KBM-7 (cell line): ENCODE measurements around the gene IGSF9.

Experiments used
- DNase-seq: peaks from one replicate; pipeline ENCODE4 v3.0.0-alpha.2; 2015
- in situ Hi-C: fragments of 300-500 bp; cut with MboI; formaldehyde crosslinking; loops from 2 replicates; pipeline ENCODE4 v1.14.3; 2020; ENCODE audit warnings: low sequenced_read_pairs, low pct_unique_long_range_greater_than_20kb, mixed read lengths

IGSF9 gene

DNA sequence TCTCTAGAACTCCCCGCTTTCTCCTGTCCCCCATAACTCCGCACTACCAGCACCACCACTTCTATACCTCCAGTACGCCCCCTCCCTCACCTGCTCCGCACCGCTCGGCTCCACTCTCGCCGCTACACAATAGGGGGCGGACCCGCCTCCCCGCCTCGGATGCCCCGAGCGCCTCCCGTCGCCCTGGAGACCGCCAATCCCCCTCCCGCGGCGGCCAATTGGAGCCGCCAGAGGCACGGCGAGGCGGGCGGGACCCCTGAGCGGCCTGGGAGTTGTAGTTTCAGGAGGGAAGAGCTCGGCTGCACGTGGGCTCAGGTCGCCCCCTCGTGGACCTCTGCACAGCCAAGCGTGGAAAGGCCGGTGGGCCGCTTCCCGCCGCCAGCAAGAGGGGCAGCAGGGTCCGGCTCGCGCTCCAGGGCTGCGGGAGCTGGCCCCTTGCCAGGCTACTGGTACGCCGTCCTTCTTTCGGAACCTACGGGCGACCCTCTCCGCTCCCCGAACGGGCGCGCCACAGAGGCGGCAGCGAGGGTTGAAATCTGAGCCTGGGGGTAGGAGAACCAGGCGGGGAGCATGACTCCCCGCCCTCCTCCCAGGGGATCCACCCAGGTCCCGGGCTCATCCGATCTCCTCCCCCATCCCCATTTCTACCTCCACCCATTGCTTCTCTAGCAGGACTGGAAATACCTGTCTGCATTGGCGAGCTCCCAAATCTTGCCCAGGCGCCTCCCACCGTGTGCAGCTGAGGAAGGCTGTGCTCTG is at the start of gene IGSF9:
IGSF9 (minus strand) TSS at position 131 of the 759 bp plus-strand sequence. CDS start 2,159 bp downstream, outside the sequence.
- in situ Hi-C loops: no loop called here
- DNase-seq: peak; percentile 88

GRCh38 chr1:159994896-159995295 is 49.5 kb upstream of the IGSF9 start:
- no peak for DNase-seq
- in situ Hi-C loops: no loop called here

DNA sequence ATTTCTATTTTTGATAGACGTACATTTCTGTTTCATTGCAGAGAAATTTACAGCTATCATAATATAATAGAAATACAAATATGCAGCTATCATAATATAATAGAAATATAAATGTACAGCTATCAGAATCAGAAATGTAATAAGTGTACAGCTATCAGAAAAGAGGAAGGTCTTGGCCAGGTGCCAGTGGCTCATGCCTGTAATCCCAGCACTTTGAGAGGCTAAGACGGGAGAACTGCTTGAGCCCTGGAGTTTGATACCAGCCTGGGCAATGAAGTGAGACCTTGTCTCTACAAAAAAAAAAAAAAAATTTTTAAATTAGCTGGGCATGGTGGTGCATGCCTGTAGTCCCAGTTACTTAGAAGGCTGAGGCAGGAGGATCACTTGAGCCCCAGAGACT is 48.5 kb upstream of the IGSF9 start:
- in situ Hi-C loops: no loop called here
- no peak for DNase-seq

DNA sequence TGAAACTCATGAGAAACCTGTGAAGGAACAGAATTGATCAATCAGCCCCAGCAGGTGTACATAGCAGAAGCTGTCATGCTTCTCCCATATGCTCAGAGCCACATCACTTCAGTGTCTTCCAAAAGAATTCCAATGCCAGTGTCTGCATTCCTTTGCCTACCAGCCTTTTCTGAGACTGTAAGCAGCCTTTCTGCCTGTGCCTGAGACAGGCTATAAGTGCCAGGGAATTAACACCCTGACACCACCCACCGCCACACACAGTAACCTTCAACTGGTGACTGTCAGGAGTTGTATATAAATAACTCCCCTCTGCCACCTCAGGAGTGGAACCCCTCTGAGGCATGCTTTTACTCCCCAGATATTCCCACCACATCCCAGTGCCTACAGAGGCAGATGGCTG is 46.7 kb upstream of the IGSF9 start:
- no peak for DNase-seq
- in situ Hi-C loops: no loop called here

DNA sequence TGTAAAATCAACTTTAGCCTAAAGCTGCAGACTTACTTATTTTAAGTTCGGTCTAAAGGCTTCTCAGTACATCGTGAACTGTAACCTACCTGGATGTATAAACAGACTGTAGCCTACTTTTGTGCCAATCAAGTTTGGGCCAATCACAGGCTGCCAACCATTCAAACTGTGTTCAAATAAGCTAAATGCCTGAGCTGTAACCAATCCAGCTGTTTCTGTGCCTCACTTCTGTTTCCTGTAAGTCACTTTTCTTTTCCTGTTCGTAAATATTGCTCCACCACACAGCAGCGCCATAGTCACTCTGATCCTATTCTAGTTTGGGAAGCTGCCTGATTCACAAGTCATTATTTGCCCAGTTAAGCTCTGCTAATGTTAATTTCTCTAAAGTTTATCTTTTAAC is 46.1 kb upstream of the IGSF9 start:
- in situ Hi-C loops: no loop called here

DNA sequence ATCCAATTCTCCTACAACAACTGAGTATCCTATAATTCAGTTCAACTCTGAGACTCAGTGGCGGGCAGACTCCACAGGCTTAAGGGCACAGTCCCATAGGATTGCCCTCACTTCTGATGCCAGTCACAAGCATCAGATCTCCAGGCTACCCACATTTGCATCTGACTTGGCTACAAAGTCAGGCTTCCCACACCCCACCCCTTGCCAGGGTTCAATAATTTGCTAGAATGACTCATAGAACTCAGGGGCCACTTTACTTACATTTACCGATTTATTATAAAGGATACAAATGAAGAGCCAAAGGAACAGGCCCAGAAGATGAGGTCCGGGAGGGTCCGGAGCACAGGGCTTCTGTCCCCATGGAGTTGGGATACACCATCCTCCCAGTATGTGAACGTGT is 44.6 kb upstream of the IGSF9 start:
- in situ Hi-C loops: no loop called here

More for the DNA sequence above, 46.1 kb upstream of the IGSF9 start:
- peak; percentile 15 for DNase-seq

GRCh38 chr1:159989581-159989980 is 44.2 kb upstream of the IGSF9 start:
- in situ Hi-C loops: no loop called here
- no peak for DNase-seq

More for the DNA sequence above, 44.6 kb upstream of the IGSF9 start:
- no peak for DNase-seq

DNA sequence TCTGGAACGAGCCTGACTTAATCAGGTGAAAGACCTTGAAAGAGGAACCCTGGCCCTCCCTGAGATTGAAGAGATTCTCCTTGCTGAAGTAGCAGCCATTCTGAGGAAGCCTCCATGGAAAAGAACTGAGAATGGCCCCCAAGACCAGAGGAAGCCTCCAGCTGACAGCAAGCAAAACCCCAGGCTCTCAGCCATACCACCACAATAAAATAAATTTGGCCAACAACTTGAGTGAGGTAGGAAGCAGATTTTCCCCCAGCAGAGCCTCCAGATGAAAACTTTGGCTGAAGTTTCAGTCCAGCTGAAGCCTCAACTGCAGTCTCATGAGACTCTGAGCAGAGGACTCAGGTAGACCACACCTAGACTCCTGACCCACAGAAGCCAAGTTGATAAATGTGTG is 42.6 kb upstream of the IGSF9 start:
- no peak for DNase-seq
- in situ Hi-C loops: no loop called here

DNA sequence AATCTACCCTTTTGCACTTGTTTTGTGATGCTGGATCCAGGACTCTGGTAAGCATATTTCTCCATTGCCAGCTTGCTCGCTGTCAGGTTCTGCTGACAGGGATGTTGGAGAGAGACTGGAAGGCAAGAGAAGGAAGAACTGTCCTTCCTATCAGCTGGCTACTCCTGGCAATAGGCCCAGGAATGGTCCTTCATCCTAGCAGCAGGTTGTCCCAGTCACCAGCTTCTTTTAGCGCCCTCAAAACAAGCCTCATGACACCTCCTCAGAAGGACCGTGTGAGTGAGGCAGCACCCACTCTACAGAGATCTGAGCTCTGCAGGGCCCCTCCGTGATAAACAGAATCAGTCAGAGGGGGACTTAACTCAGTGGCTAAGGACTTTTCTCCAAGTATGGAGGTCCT is 41.8 kb upstream of the IGSF9 start:
- in situ Hi-C loops: no loop called here

DNA sequence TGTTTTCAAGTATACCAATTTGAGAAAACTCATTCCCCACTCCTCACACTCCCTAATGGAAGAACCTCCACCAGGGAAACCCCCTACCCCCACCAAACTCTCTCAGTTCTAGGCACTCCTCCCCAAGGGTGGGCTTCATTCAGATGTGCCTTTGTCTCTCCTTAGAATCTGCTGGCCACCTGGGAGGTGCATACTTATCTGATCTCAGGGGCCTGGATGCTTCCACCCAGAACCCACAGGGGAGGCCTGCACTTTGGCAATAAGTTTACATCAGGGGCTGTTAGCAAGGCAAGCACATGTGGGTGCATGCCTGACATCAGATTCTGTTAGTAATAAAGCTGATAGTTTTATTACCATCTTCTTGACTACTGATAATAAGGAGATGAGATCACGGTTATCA is 41.1 kb upstream of the IGSF9 start:
- no peak for DNase-seq
- in situ Hi-C loops: no loop called here

More for the DNA sequence above, 41.8 kb upstream of the IGSF9 start:
- no peak for DNase-seq

DNA sequence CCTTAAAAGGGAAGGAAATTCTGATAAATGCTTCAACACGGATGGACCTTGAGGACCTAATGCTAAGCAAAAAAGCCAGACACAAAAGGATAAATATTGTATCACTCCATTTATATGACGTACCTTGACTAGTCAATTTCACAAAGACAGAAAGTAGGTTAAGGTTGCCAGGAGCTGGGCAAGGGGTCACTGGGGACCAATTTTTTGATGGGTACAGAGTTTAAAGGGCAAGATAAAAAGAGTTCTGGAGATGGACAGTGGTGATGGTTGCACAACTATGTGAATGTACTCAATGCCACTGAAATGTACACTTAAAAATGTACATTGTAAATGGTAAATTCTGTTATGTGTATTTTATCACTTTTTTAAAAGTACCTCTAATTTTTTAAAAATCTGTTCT is 40.7 kb upstream of the IGSF9 start:
- no peak for DNase-seq
- in situ Hi-C loops: no loop called here

- in situ Hi-C loops: no loop called here
- DNase-seq: no peak
These were observed 40.1 kb upstream of the IGSF9 start for GRCh38 chr1:159985473-159985872.

- DNase-seq: no peak
- in situ Hi-C loops: no loop called here
These were observed 38.3 kb upstream of the IGSF9 start for GRCh38 chr1:159983681-159984080.

GRCh38 chr1:159982280-159982679 is 36.9 kb upstream of the IGSF9 start:
- in situ Hi-C loops: no loop called here

DNA sequence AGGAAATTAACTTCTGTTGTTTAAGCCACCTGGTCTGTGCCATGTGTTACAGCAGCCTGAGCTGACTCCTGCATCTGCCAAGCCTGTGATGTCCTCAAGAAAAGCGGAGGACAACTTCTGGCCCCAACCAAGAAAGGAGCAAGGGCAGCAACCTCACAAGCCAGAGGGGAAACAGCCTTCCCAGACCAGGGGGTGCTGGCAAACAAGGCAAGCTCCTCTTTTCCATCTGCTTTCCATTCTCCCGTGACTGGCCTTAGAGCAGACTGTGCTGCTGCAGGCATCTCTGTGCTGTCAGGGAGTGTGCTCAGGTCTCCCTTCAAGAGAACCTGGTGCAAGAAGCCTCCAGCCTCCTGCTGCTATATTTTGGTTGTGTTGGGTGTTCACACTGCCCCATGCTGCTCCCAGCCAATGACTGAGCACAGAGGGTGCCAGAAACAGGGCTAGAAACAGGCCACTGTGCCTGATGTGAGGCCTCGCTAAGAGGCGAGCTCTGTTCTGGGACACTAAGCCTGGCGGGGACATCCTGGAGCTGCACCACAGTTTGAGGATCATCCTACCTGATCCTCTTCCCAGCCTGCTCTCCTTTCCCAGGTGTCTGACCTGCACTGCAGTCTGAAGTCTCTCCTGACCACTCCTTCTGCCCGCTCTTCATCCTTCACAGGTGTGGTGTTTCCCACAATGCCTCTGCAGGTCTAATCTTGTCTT is 36.1 kb upstream of the IGSF9 start:
- no peak for DNase-seq
- in situ Hi-C loops: no loop called here

More at GRCh38 chr1:159982280-159982679, 36.9 kb upstream of the IGSF9 start:
- no peak for DNase-seq

- in situ Hi-C loops: no loop called here
- DNase-seq: no peak
These were observed 35.4 kb upstream of the IGSF9 start for GRCh38 chr1:159980786-159981185.

- DNase-seq: no peak
- in situ Hi-C loops: no loop called here
These were observed 34.7 kb upstream of the IGSF9 start for GRCh38 chr1:159980076-159980475.

DNA sequence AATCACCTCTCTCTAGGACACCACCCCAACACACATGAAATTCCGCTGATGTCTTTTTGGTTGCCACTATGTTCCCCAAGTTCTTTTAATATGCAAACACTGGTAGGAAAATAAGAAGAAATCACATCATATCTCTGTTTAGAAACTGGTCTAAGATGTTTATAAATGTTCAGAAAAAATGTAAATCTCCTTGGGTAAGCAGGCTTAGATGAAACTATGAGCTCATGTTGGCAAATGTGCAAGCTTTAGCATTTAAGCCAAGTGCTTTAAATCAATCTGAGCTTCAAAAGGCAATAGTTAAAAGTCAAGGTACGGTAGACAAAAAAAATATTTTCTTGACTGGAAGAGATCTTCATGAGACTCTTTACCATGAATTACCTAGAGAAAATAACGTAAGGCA is 33.8 kb upstream of the IGSF9 start:
- in situ Hi-C loops: no loop called here
- DNase-seq: no peak

DNA sequence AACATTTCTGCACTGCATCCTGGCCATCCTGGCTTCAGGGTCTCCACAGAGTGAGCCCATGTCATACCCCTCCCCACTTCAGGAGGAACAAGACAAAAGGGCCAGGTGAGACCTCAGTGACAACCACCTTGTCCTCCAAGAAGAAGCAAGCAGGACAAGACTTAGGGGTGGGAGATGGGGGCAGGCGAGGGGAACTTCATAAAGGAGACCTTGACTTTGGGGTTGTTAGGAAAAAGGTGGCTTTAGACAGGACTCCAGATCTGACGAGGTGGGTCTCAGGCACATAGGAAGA is 32.6 kb upstream of the IGSF9 start:
- in situ Hi-C loops: no loop called here
- DNase-seq: no peak

DNA sequence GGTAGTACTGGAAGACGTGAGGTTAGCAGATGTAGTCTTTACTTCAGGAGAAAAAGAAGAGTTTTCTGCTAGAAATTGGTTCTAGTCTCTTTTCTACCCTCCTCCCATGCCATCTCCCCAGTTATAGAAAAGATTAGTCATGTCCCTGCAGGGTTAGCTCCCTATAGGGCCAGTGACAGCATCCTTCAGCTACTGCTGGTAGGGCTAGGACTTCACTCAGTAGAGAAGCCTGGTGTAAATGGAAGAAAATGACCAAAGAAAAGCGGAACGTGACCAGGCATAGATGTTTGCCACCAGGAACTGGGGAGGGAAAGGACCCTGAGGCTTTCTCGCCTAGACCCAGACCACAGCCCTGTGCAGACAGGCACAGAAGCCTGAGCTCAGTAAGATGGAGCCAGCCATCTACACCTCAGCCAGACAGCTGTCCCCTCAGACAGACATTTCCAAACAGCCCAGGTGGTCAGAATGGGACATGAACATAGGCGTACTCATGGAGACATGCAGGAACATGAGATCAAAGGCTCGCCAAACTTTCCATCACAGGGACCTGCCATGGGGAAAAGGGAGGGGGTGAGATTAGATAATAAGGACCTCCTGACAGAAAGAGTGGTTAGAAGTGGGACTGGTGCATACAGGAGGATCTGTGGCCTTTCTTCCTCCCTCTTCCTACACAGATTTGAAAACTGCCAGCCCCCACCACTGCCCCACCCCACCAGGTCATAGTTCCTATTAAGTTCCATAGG is 32.1 kb upstream of the IGSF9 start:
- in situ Hi-C loops: no loop called here
- no peak for DNase-seq
